ENCODE data around the gene MEGF11. TPM values are rescaled to one million over a fixed set of nuclear protein-coding genes. Genes with fewer than 3 reads are reported as not detected.
"Not testable (repeated sequence)": the region's sequence is repeated elsewhere in the genome, so short reads cannot be mapped to it uniquely, and the experiment has no call there.

The MEGF11 gene
- total and polyA plus RNA-seq, 9 donors: 0.04 to 11.4 (median 0.40) TPM; not detected in 2

DNA sequence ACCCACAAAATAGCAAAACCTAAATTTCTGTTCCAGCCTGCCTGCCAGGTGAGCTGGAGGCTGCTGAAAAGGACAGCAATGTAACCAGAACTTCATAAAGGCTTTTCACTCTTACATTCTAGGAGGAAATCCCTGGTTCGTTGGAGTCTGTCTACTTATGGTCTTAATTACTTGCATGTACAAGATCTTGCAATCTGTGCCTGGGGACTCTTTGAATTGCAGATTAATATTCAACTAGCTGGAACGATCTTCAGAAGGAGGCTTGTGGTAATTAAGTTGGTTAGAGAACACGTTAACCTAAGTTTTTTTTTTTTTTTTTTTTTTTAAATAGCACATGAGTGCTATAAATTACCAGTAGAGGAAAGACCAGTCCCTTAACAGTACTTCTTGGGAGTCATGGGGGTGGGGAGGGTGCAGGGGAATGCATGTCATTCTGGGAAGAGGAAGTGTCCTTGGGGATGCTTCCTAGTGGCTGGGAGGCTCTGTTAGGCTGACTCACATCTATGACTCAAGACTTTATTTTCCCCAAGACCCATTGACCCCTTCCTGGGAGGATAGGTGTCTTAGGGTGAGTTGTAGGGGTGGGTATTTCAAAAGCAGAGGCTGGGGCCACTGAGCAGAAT, 244.5 kb downstream of the MEGF11 start:
- intact Hi-C loops (cut with DNase I): no loop called here
- 33 to 34% (median 34%) methylated on average over 3 of the region's 3 CpGs for WGBS, 3 donors
- no peaks in the 10 kb centered on the region for H3K27me3 ChIP-seq
- H3K36me3 ChIP-seq: no peaks in the 10 kb centered on the region
- no peak overlapping the region for H3K27ac ChIP-seq
- H3K9me3 ChIP-seq: no peaks in the 10 kb centered on the region
- H3K4me1 ChIP-seq (ENCODE audit: insufficient read depth): no peaks in the 10 kb centered on the region
- no peak overlapping the region for H3K4me3 ChIP-seq
- DNase-seq: no peak
- TF ChIP-seq CTCF (IDR thresholded peaks at IDR 0.05) (no peak), POLR2A (IDR thresholded peaks at IDR 0.05) (no peak), EP300 (IDR thresholded peaks at IDR 0.05) (no peak)

- Histone ChIP-seq H3K36me3 (no peaks in the 10 kb centered on the region), H3K27ac (no peak overlapping the region), H3K4me1 (ENCODE audit: insufficient read depth) (no peaks in the 10 kb centered on the region), H3K4me3 (no peak overlapping the region), H3K27me3 (no peaks in the 10 kb centered on the region), H3K9me3 (no peaks in the 10 kb centered on the region)
- TF ChIP-seq POLR2A (IDR thresholded peaks at IDR 0.05) (no peak), CTCF (IDR thresholded peaks at IDR 0.05) (no peak), EP300 (IDR thresholded peaks at IDR 0.05) (no peak)
- intact Hi-C loops (cut with DNase I): no loop called here
- no peak for DNase-seq
Observed at GRCh38 chr15:66007663-66008262, 245.8 kb downstream of the MEGF11 start.

GRCh38 chr15:66006986-66007385, 246.6 kb downstream of the MEGF11 start:
- WGBS, 3 donors: 68 to 74% (median 74%) methylated on average over 7 of the region's 7 CpGs
- H3K4me3 ChIP-seq: no peak overlapping the region
- no peaks in the 10 kb centered on the region for H3K4me1 ChIP-seq (ENCODE audit: insufficient read depth)

DNA sequence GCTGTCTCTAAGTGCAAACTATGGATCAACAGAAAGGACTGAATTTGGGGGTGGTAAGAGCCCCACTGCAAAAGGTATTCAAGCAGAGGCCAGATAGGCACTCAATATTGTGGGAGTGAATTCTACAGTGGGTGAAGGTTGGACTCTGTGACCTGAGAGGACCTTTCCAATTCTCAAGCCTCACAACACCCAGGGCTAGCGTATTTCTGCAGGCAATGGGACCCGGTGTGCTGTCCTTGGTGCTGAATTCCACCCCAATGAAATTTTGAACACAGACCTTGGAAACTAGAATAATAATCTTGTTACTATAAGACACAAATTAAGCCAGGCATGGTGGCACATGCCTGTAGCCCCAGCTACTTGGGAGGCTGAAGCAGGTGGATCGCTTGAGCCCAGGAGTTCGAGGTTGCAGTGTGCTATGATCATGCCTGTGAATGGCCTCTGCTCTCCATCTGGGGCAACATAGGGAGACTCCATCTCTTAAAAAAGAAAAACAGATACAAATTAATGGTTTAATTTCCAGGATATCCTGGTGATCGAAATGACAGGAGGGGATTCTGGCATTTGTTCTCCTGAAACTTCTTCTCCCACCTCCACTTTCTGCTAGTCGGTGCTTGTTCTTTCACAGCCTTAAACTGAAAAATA, 248.8 kb downstream of the MEGF11 start:
- Histone ChIP-seq H3K36me3 (no peaks in the 10 kb centered on the region), H3K4me1 (ENCODE audit: insufficient read depth) (no peaks in the 10 kb centered on the region), H3K4me3 (no peak overlapping the region), H3K27ac (no peak overlapping the region), H3K9me3 (no peaks in the 10 kb centered on the region), H3K27me3 (no peaks in the 10 kb centered on the region)
- 36 to 37% (median 37%) methylated on average over 6 of the region's 6 CpGs for WGBS, 3 donors
- peak in 2 of 5 donors; percentile 28 to 40 for DNase-seq
- intact Hi-C loops (cut with DNase I): no loop called here
- no peak for TF ChIP-seq EP300 (IDR thresholded peaks at IDR 0.05)
- no peak for TF ChIP-seq CTCF (IDR thresholded peaks at IDR 0.05)
- no peak for TF ChIP-seq POLR2A (IDR thresholded peaks at IDR 0.05)

More at GRCh38 chr15:66006986-66007385, 246.6 kb downstream of the MEGF11 start:
- DNase-seq: no peak
- no peaks in the 10 kb centered on the region for H3K27me3 ChIP-seq
- intact Hi-C loops (cut with DNase I): no loop called here
- no peaks in the 10 kb centered on the region for H3K9me3 ChIP-seq
- no peaks in the 10 kb centered on the region for H3K36me3 ChIP-seq
- no peak overlapping the region for H3K27ac ChIP-seq
- TF ChIP-seq POLR2A (IDR thresholded peaks at IDR 0.05): no peak
- TF ChIP-seq EP300 (IDR thresholded peaks at IDR 0.05): no peak
- TF ChIP-seq CTCF (IDR thresholded peaks at IDR 0.05): no peak

DNA sequence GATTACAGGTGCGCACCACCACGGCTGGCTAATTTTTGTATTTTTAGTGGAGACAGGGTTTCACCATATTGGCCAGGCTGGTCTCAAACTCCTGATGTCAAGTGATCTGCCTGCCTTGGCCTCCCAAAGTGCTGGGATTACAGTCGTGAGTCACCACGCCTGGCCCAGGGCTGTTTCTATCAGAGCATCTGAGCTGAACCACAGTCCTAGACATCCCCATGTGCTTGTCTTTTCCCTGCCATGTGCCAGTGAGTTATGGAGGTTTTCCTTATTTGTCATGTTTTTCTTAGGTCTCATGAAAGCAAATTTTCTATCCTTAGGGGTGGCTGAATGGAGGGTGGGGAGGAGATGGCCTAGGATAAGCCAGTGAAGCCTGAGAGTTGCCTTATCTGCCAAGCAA, 250.4 kb downstream of the MEGF11 start:
- H3K27ac ChIP-seq; H3K9me3 ChIP-seq; H3K4me3 ChIP-seq; H3K27me3 ChIP-seq; intact Hi-C loops (cut with DNase I); DNase-seq; H3K4me1 ChIP-seq (ENCODE audit: insufficient read depth); H3K36me3 ChIP-seq: not testable (repeated sequence)
- 83 to 95% (median 86%) methylated on average over 4 of the region's 4 CpGs for WGBS, 3 donors
